ENCODE results near the gene PLA2G12B.
"Not testable (repeated sequence)": the region's sequence is repeated elsewhere in the genome, so short reads cannot be mapped to it uniquely, and the experiment has no call there.

The PLA2G12B gene

GRCh38 chr10:72954596-72955554, at the start of gene PLA2G12B:
Gene PLA2G12B, minus strand, starts transcription at chr10:72954806. Its CDS starts 121 bp downstream, at chr10:72954685.
- no peak within 1 kb of the TSS for H3K4me3 ChIP-seq (ENCODE audit: low read length)
- DNase-seq (ENCODE audit: low read depth, low spot score), result no peak
- no peaks in the 10 kb centered on the region for H3K36me3 ChIP-seq (ENCODE audit: control insufficient read depth, insufficient read depth, low read length)
- no CpG with 5 or more reads among the region's 12 CpGs for WGBS (ENCODE audit: insufficient coverage, insufficient read length)
- no peaks in the 10 kb centered on the region for H3K27me3 ChIP-seq (ENCODE audit: control insufficient read depth, insufficient read depth, low read length)
- H3K9me3 ChIP-seq (ENCODE audit: control insufficient read depth, insufficient read depth, low read length), result no peaks in the 10 kb centered on the region
- H3K27ac ChIP-seq (ENCODE audit: low read length), result no peak within 1 kb of the TSS
- H3K4me1 ChIP-seq (ENCODE audit: control insufficient read depth, insufficient read depth, low read length), result peaks cover 4% of the 10 kb centered on the region; the same call in 1 of the 2 replicates

GRCh38 chr10:73003822-73004221, 49.2 kb upstream of the PLA2G12B start:
- no peak overlapping the region for H3K27ac ChIP-seq (ENCODE audit: low read length)
- no peak overlapping the region for H3K4me3 ChIP-seq (ENCODE audit: low read length)
- H3K27me3 ChIP-seq (ENCODE audit: control insufficient read depth, insufficient read depth, low read length), result no peaks in the 10 kb centered on the region
- no peaks in the 10 kb centered on the region for H3K9me3 ChIP-seq (ENCODE audit: control insufficient read depth, insufficient read depth, low read length)
- no peak for DNase-seq (ENCODE audit: low read depth, low spot score)
- H3K4me1 ChIP-seq (ENCODE audit: control insufficient read depth, insufficient read depth, low read length), result no peaks in the 10 kb centered on the region
- no peaks in the 10 kb centered on the region for H3K36me3 ChIP-seq (ENCODE audit: control insufficient read depth, insufficient read depth, low read length)

- no peak overlapping the region for H3K27ac ChIP-seq (ENCODE audit: low read length)
- no peak for DNase-seq (ENCODE audit: low read depth, low spot score)
- no peaks in the 10 kb centered on the region for H3K27me3 ChIP-seq (ENCODE audit: control insufficient read depth, insufficient read depth, low read length)
- H3K4me1 ChIP-seq (ENCODE audit: control insufficient read depth, insufficient read depth, low read length), result no peaks in the 10 kb centered on the region
- WGBS (ENCODE audit: insufficient coverage, insufficient read length), result no CpG with 5 or more reads among the region's 3 CpGs
- H3K4me3 ChIP-seq (ENCODE audit: low read length), result no peak overlapping the region
- H3K9me3 ChIP-seq (ENCODE audit: control insufficient read depth, insufficient read depth, low read length), result no peaks in the 10 kb centered on the region
- no peaks in the 10 kb centered on the region for H3K36me3 ChIP-seq (ENCODE audit: control insufficient read depth, insufficient read depth, low read length)
Observed at GRCh38 chr10:73000973-73001372, 46.4 kb upstream of the PLA2G12B start.

GRCh38 chr10:72997099-72997498, 42.5 kb upstream of the PLA2G12B start:
- WGBS (ENCODE audit: insufficient coverage, insufficient read length), result no CpG with 5 or more reads among the region's 2 CpGs
- Histone ChIP-seq H3K4me1 (ENCODE audit: control insufficient read depth, insufficient read depth, low read length) (no peaks in the 10 kb centered on the region), H3K4me3 (ENCODE audit: low read length) (no peak overlapping the region), H3K27ac (ENCODE audit: low read length) (no peak overlapping the region), H3K9me3 (ENCODE audit: control insufficient read depth, insufficient read depth, low read length) (no peaks in the 10 kb centered on the region), H3K27me3 (ENCODE audit: control insufficient read depth, insufficient read depth, low read length) (no peaks in the 10 kb centered on the region), H3K36me3 (ENCODE audit: control insufficient read depth, insufficient read depth, low read length) (no peaks in the 10 kb centered on the region)
- no peak for DNase-seq (ENCODE audit: low read depth, low spot score)

GRCh38 chr10:72995459-72995858, 40.9 kb upstream of the PLA2G12B start:
- H3K36me3 ChIP-seq (ENCODE audit: control insufficient read depth, insufficient read depth, low read length); H3K9me3 ChIP-seq (ENCODE audit: control insufficient read depth, insufficient read depth, low read length); H3K4me3 ChIP-seq (ENCODE audit: low read length); H3K4me1 ChIP-seq (ENCODE audit: control insufficient read depth, insufficient read depth, low read length); H3K27ac ChIP-seq (ENCODE audit: low read length); DNase-seq (ENCODE audit: low read depth, low spot score); H3K27me3 ChIP-seq (ENCODE audit: control insufficient read depth, insufficient read depth, low read length): not testable (repeated sequence)

- not testable (repeated sequence) for H3K9me3 ChIP-seq (ENCODE audit: control insufficient read depth, insufficient read depth, low read length); H3K36me3 ChIP-seq (ENCODE audit: control insufficient read depth, insufficient read depth, low read length); DNase-seq (ENCODE audit: low read depth, low spot score); H3K4me1 ChIP-seq (ENCODE audit: control insufficient read depth, insufficient read depth, low read length); H3K27ac ChIP-seq (ENCODE audit: low read length); H3K4me3 ChIP-seq (ENCODE audit: low read length); H3K27me3 ChIP-seq (ENCODE audit: control insufficient read depth, insufficient read depth, low read length)
- no CpG with 5 or more reads among the region's 7 CpGs for WGBS (ENCODE audit: insufficient coverage, insufficient read length)
Observed at GRCh38 chr10:72989771-72990170, 35.2 kb upstream of the PLA2G12B start.

GRCh38 chr10:72984618-72985017, 30.0 kb upstream of the PLA2G12B start:
- not testable (repeated sequence) for DNase-seq (ENCODE audit: low read depth, low spot score); H3K27me3 ChIP-seq (ENCODE audit: control insufficient read depth, insufficient read depth, low read length); H3K27ac ChIP-seq (ENCODE audit: low read length); H3K9me3 ChIP-seq (ENCODE audit: control insufficient read depth, insufficient read depth, low read length); H3K4me3 ChIP-seq (ENCODE audit: low read length); H3K4me1 ChIP-seq (ENCODE audit: control insufficient read depth, insufficient read depth, low read length); H3K36me3 ChIP-seq (ENCODE audit: control insufficient read depth, insufficient read depth, low read length)
- no CpG with 5 or more reads among the region's 4 CpGs for WGBS (ENCODE audit: insufficient coverage, insufficient read length)

GRCh38 chr10:72981882-72982529, 27.4 kb upstream of the PLA2G12B start:
- no CpG with 5 or more reads among the region's 2 CpGs for WGBS (ENCODE audit: insufficient coverage, insufficient read length)
- H3K27ac ChIP-seq (ENCODE audit: low read length), result no peak overlapping the region

GRCh38 chr10:72981028-72981881, 26.6 kb upstream of the PLA2G12B start:
- H3K9me3 ChIP-seq (ENCODE audit: control insufficient read depth, insufficient read depth, low read length), result no peaks in the 10 kb centered on the region
- no CpG with 5 or more reads among the region's 4 CpGs for WGBS (ENCODE audit: insufficient coverage, insufficient read length)
- no peaks in the 10 kb centered on the region for H3K27me3 ChIP-seq (ENCODE audit: control insufficient read depth, insufficient read depth, low read length)
- no peak for DNase-seq (ENCODE audit: low read depth, low spot score)
- H3K4me1 ChIP-seq (ENCODE audit: control insufficient read depth, insufficient read depth, low read length), result no peaks in the 10 kb centered on the region
- H3K27ac ChIP-seq (ENCODE audit: low read length), result no peak overlapping the region
- no peaks in the 10 kb centered on the region for H3K36me3 ChIP-seq (ENCODE audit: control insufficient read depth, insufficient read depth, low read length)
- H3K4me3 ChIP-seq (ENCODE audit: low read length), result no peak overlapping the region

More at GRCh38 chr10:72981882-72982529, 27.4 kb upstream of the PLA2G12B start:
- no peaks in the 10 kb centered on the region for H3K9me3 ChIP-seq (ENCODE audit: control insufficient read depth, insufficient read depth, low read length)
- H3K4me3 ChIP-seq (ENCODE audit: low read length), result no peak overlapping the region
- no peaks in the 10 kb centered on the region for H3K27me3 ChIP-seq (ENCODE audit: control insufficient read depth, insufficient read depth, low read length)
- no peaks in the 10 kb centered on the region for H3K4me1 ChIP-seq (ENCODE audit: control insufficient read depth, insufficient read depth, low read length)
- no peaks in the 10 kb centered on the region for H3K36me3 ChIP-seq (ENCODE audit: control insufficient read depth, insufficient read depth, low read length)
- DNase-seq (ENCODE audit: low read depth, low spot score), result no peak

GRCh38 chr10:72980348-72980747, 25.7 kb upstream of the PLA2G12B start:
- no peak for DNase-seq (ENCODE audit: low read depth, low spot score)
- Histone ChIP-seq H3K27ac (ENCODE audit: low read length) (no peak overlapping the region), H3K4me1 (ENCODE audit: control insufficient read depth, insufficient read depth, low read length) (no peaks in the 10 kb centered on the region), H3K36me3 (ENCODE audit: control insufficient read depth, insufficient read depth, low read length) (no peaks in the 10 kb centered on the region), H3K4me3 (ENCODE audit: low read length) (no peak overlapping the region), H3K27me3 (ENCODE audit: control insufficient read depth, insufficient read depth, low read length) (no peaks in the 10 kb centered on the region), H3K9me3 (ENCODE audit: control insufficient read depth, insufficient read depth, low read length) (no peaks in the 10 kb centered on the region)
- WGBS (ENCODE audit: insufficient coverage, insufficient read length), result no CpG with 5 or more reads among the region's 2 CpGs
